DND-41 (cell line): Measurements from ENCODE around the gene CCNYL1.

Source experiments
- CTCF ChIP-seq: IDR thresholded peaks from 2 replicates; pipeline ENCODE4 v1.5.1; 2012; ENCODE audit warnings: borderline replicate concordance, low read length, moderate library complexity, mild to moderate bottlenecking; ENCODE audit not compliant: poor library complexity, severe bottlenecking; ENCODE audit errors: extremely low read depth
- EZH2 ChIP-seq: IDR thresholded peaks from 3 replicates; pipeline ENCODE4 v1.6.1; 2012; ENCODE audit warnings: borderline replicate concordance, low read depth, mild to moderate bottlenecking, moderate library complexity, low read length, inconsistent platforms; ENCODE audit not compliant: severe bottlenecking

- TF ChIP-seq CTCF (no peak), EZH2 (no peak)
Observed at GRCh38 chr2:207711750-207712530, 500 bp downstream of the CCNYL1 start.
